Naive thymus-derived CD4-positive, alpha-beta T cell (primary cell): ENCODE measurements around the gene MOGAT1. TPM values are rescaled to one million over a fixed set of nuclear protein-coding genes. Genes with fewer than 3 reads are reported as not detected.
A peak's percentile ranks its signal among the peaks of the same experiment; 100 is the strongest.

Experiments
- ATAC-seq: fragments of 150-1000 bp; cut with Tn5 transposase; 2 replicates; pipeline ENCODE4 v1.10.0; 2021; ENCODE audit warnings: mild to moderate bottlenecking, moderate library complexity
- CTCF ChIA-PET: fragments of 350-600 bp; sonication (Branson Sonifier 250); formaldehyde crosslinking; loops from one replicate; lab custom pipeline; 2021; ENCODE audit warnings: antibody characterized with exemption; lab: Charles Lee
- POLR2A ChIA-PET: fragments of 350-600 bp; sonication (Branson Sonifier 250); formaldehyde crosslinking; loops from one replicate; lab custom pipeline; 2021; ENCODE audit warnings: antibody characterized with exemption, inconsistent platforms; lab: Charles Lee
- DNase-seq, 9 donors: peaks; one replicate each; pipeline versions ENCODE4 v3.0.0 to v3.0.0-alpha.2; 2020 to 2022; ENCODE audit warnings: mixed read lengths in 1 of 9
- H3K27ac ChIP-seq: one replicate; pipeline ENCODE4 v1.7.0; 2013; ENCODE audit warnings: mild to moderate bottlenecking, low read depth, low read length, moderate library complexity
- H3K27me3 ChIP-seq, 2 donors: one replicate each; pipeline ENCODE4 v1.7.0; 2013; ENCODE audit warnings: low read length in 2 of 2, mild to moderate bottlenecking in 2 of 2, moderate library complexity in 2 of 2; ENCODE audit not compliant: control insufficient read depth in 2 of 2, insufficient read depth in 2 of 2
- H3K36me3 ChIP-seq, 3 experiments: 1 replicate in 2 of 3; 2 replicates in 1 of 3; pipeline ENCODE4 v1.7.0; 2013; ENCODE audit warnings: low read length in 3 of 3, mild to moderate bottlenecking in 3 of 3, moderate library complexity in 1 of 3; ENCODE audit not compliant: insufficient read depth in 3 of 3, control insufficient read depth in 2 of 3
- H3K4me1 ChIP-seq, 2 donors: one replicate each; pipeline ENCODE4 v1.7.0; 2013; ENCODE audit warnings: low read length in 2 of 2, mild to moderate bottlenecking in 2 of 2, moderate library complexity in 1 of 2; ENCODE audit not compliant: control insufficient read depth in 2 of 2, insufficient read depth in 2 of 2
- H3K4me3 ChIP-seq: 2 replicates; pipeline ENCODE4 v1.7.0; 2013; ENCODE audit warnings: mild to moderate bottlenecking, low read length
- H3K9me3 ChIP-seq, 3 experiments: 1 replicate in 2 of 3; 2 replicates in 1 of 3; pipeline ENCODE4 v1.7.0; 2013; ENCODE audit warnings: low read length in 3 of 3; ENCODE audit not compliant: control insufficient read depth in 2 of 3
- H3K27ac Mint-ChIP-seq, 9 donors: one replicate each; pipeline ENCODE4 v1.8.0; 2020 to 2022; ENCODE audit warnings: mixed read lengths in 9 of 9, mild to moderate bottlenecking in 8 of 9, moderate library complexity in 5 of 9, inconsistent platforms in 2 of 9
- H3K27me3 Mint-ChIP-seq, 5 donors: one replicate each; pipeline ENCODE4 v1.8.0; 2021 to 2022; ENCODE audit warnings: mixed read lengths in 5 of 5, mild to moderate bottlenecking in 1 of 5
- H3K36me3 Mint-ChIP-seq, 5 donors: one replicate each; pipeline ENCODE4 v1.8.0; 2020 to 2022; ENCODE audit warnings: mixed read lengths in 5 of 5, mild to moderate bottlenecking in 3 of 5, inconsistent platforms in 1 of 5
- H3K4me1 Mint-ChIP-seq, 7 donors: one replicate each; pipeline ENCODE4 v1.8.0; 2020 to 2022; ENCODE audit warnings: mixed read lengths in 7 of 7, mild to moderate bottlenecking in 3 of 7, inconsistent platforms in 1 of 7
- H3K4me3 Mint-ChIP-seq, 10 donors: one replicate each; pipeline ENCODE4 v1.8.0; 2020 to 2022; ENCODE audit warnings: mild to moderate bottlenecking in 10 of 10, mixed read lengths in 10 of 10, moderate library complexity in 6 of 10, inconsistent platforms in 2 of 10
- H3K9me3 Mint-ChIP-seq, 11 donors: one replicate each; pipeline ENCODE4 v1.8.0; 2020 to 2022; ENCODE audit warnings: mixed read lengths in 11 of 11, mild to moderate bottlenecking in 4 of 11, inconsistent platforms in 1 of 11, moderate library complexity in 1 of 11
- intact Hi-C, 2 donors: fragments of 100-400 bp; cut with micrococcal nuclease; formaldehyde crosslinking; loops; one replicate each; pipeline ENCODE4 v1.15.1; 2023
- polyA plus RNA-seq, 2 donors: library from polyadenylated mRNA; unstranded; fragments of 300-500 nt; fragmentation: Illumina TruSeq; gene quantifications; one replicate each; pipeline ENCODE4 v1.2.3, GENCODE V29; 2021
- total RNA-seq, 6 experiments: library from RNA in 5 of 6; stranded (reverse) in 5 of 6; gene quantifications; 1 replicate in 5 of 6; 2 replicates in 1 of 6; pipeline ENCODE4 v1.2.3 and lab custom pipeline; 2021 to 2026

Gene MOGAT1
- total and polyA plus RNA-seq, 7 experiments from 2014 or later: not detected

GRCh38 chr2:222738312-222738711, 66.9 kb downstream of the MOGAT1 start:
- Mint-ChIP-seq H3K4me1 (peaks cover 0 to 9% (median 2%) of the 10 kb centered on the region in 7 donors), H3K36me3 (no peaks in the 10 kb centered on the region), H3K4me3 (no peak overlapping the region), H3K9me3 (peaks cover 0 to 3% (median 0%) of the 10 kb centered on the region in 11 donors), H3K27me3 (peaks cover 18 to 39% (median 32%) of the 10 kb centered on the region in 5 donors), H3K27ac (no peak overlapping the region)
- no peaks in the 10 kb centered on the region for H3K27me3 ChIP-seq
- intact Hi-C loops: no loop called here
- H3K36me3 ChIP-seq: no peaks in the 10 kb centered on the region
- ATAC-seq: no peak
- H3K4me1 ChIP-seq: no peaks in the 10 kb centered on the region
- no peak for DNase-seq
- ChIA-PET CTCF (no interaction called here), POLR2A (no interaction called here)
- H3K4me3 ChIP-seq: no peak overlapping the region
- no peaks in the 10 kb centered on the region for H3K9me3 ChIP-seq
- no peak overlapping the region for H3K27ac ChIP-seq

- POLR2A ChIA-PET: no interaction called here
- Histone ChIP-seq H3K9me3 (no peaks in the 10 kb centered on the region), H3K36me3 (no peaks in the 10 kb centered on the region), H3K4me3 (no peak overlapping the region), H3K27ac (no peak overlapping the region), H3K4me1 (no peaks in the 10 kb centered on the region), H3K27me3 (no peaks in the 10 kb centered on the region)
- DNase-seq (no peak), ATAC-seq (no peak)
- intact Hi-C loops: no loop called here
- Mint-ChIP-seq H3K4me1 (peaks cover 0 to 14% (median 7%) of the 10 kb centered on the region in 7 donors), H3K27ac (peak overlapping the region in 1 of 9 donors; percentile 20), H3K9me3 (peaks cover 0 to 3% (median 0%) of the 10 kb centered on the region in 11 donors), H3K36me3 (no peaks in the 10 kb centered on the region), H3K4me3 (no peak overlapping the region), H3K27me3 (peaks cover 23 to 44% (median 37%) of the 10 kb centered on the region in 5 donors)
- CTCF ChIA-PET: no interaction called here
These were observed 67.4 kb downstream of the MOGAT1 start for GRCh38 chr2:222738809-222739208.

GRCh38 chr2:222739939-222740338, 68.5 kb downstream of the MOGAT1 start:
- ATAC-seq (no peak), DNase-seq (no peak)
- Mint-ChIP-seq H3K4me3 (no peak overlapping the region), H3K27me3 (peaks cover 23 to 40% (median 38%) of the 10 kb centered on the region in 5 donors), H3K4me1 (peaks cover 0 to 15% (median 7%) of the 10 kb centered on the region in 7 donors), H3K27ac (no peak overlapping the region), H3K36me3 (no peaks in the 10 kb centered on the region), H3K9me3 (peaks cover 0 to 3% (median 0%) of the 10 kb centered on the region in 11 donors)
- no peaks in the 10 kb centered on the region for H3K36me3 ChIP-seq
- POLR2A ChIA-PET: no interaction called here
- no peaks in the 10 kb centered on the region for H3K4me1 ChIP-seq
- no peak overlapping the region for H3K4me3 ChIP-seq
- CTCF ChIA-PET: interaction anchor here (1.0 kb wide), 1 partner anchor 9 kb away, joined by 5 read pairs; no protein-coding TSS in a partner anchor
- no peak overlapping the region for H3K27ac ChIP-seq
- intact Hi-C loops: no loop called here
- H3K9me3 ChIP-seq: no peaks in the 10 kb centered on the region
- H3K27me3 ChIP-seq: no peaks in the 10 kb centered on the region

- Histone ChIP-seq H3K4me3 (no peak overlapping the region), H3K27ac (no peak overlapping the region), H3K36me3 (no peaks in the 10 kb centered on the region), H3K9me3 (no peaks in the 10 kb centered on the region), H3K4me1 (no peaks in the 10 kb centered on the region), H3K27me3 (no peaks in the 10 kb centered on the region)
- DNase-seq (no peak), ATAC-seq (no peak)
- H3K4me3 Mint-ChIP-seq: no peak overlapping the region
- ChIA-PET POLR2A (no interaction called here), CTCF (no interaction called here)
- intact Hi-C loops: no loop called here
- peaks cover 0 to 22% (median 7%) of the 10 kb centered on the region in 7 donors for H3K4me1 Mint-ChIP-seq
- peak overlapping the region in 1 of 9 donors; percentile 16 for H3K27ac Mint-ChIP-seq
- H3K36me3 Mint-ChIP-seq: no peaks in the 10 kb centered on the region
- peaks cover 0 to 3% (median 0%) of the 10 kb centered on the region in 11 donors for H3K9me3 Mint-ChIP-seq
- H3K27me3 Mint-ChIP-seq: peaks cover 5 to 24% (median 19%) of the 10 kb centered on the region in 5 donors
These were observed 71.9 kb downstream of the MOGAT1 start for GRCh38 chr2:222743251-222743812.

- Mint-ChIP-seq H3K36me3 (no peaks in the 10 kb centered on the region), H3K4me3 (no peak overlapping the region), H3K27me3 (peaks cover 0 to 11% (median 9%) of the 10 kb centered on the region in 5 donors), H3K9me3 (no peaks in the 10 kb centered on the region), H3K4me1 (peaks cover 0 to 14% (median 7%) of the 10 kb centered on the region in 7 donors), H3K27ac (no peak overlapping the region)
- H3K9me3 ChIP-seq: no peaks in the 10 kb centered on the region
- DNase-seq: no peak
- ChIA-PET CTCF (no interaction called here), POLR2A (no interaction called here)
- no peak overlapping the region for H3K4me3 ChIP-seq
- H3K27me3 ChIP-seq: no peaks in the 10 kb centered on the region
- intact Hi-C loops: no loop called here
- no peak for ATAC-seq
- no peaks in the 10 kb centered on the region for H3K36me3 ChIP-seq
- H3K27ac ChIP-seq: no peak overlapping the region
- H3K4me1 ChIP-seq: no peaks in the 10 kb centered on the region
These were observed 74.5 kb downstream of the MOGAT1 start for GRCh38 chr2:222745836-222746559.

- Histone ChIP-seq H3K27me3 (no peaks in the 10 kb centered on the region), H3K4me3 (no peak overlapping the region), H3K4me1 (no peaks in the 10 kb centered on the region), H3K9me3 (no peaks in the 10 kb centered on the region), H3K36me3 (no peaks in the 10 kb centered on the region), H3K27ac (no peak overlapping the region)
- peaks cover 0 to 27% (median 7%) of the 10 kb centered on the region in 7 donors for H3K4me1 Mint-ChIP-seq
- H3K36me3 Mint-ChIP-seq: no peaks in the 10 kb centered on the region
- ChIA-PET POLR2A (no interaction called here), CTCF (no interaction called here)
- intact Hi-C loops: no loop called here
- peaks cover 0 to 9% (median 8%) of the 10 kb centered on the region in 5 donors for H3K27me3 Mint-ChIP-seq
- H3K27ac Mint-ChIP-seq: no peak overlapping the region
- no peak for ATAC-seq
- DNase-seq: no peak
- no peak overlapping the region for H3K4me3 Mint-ChIP-seq
- no peaks in the 10 kb centered on the region for H3K9me3 Mint-ChIP-seq
These were observed 76.2 kb downstream of the MOGAT1 start for GRCh38 chr2:222747526-222748160.
